IMR-90 (cell line): Measurements from ENCODE around the gene EEF1G. TPM values are rescaled to one million over a fixed set of nuclear protein-coding genes. Genes with fewer than 3 reads are reported as not detected.
A peak's percentile ranks its signal among the peaks of the same experiment; 100 is the strongest.

Experiments
- ATAC-seq: fragments of 200-7000 bp; cut with Tn5 transposase; 2 replicates; pipeline ENCODE4 v1.9.1; 2020; ENCODE audit warnings: low read depth, mild to moderate bottlenecking, moderate library complexity
- BruUV-seq: library from RNA; stranded (reverse); fragments of 400-500 nt; replicated peaks from 2 replicates; lab custom pipeline; 2021; lab: Mats Ljungman, UMichigan
- CTCF ChIA-PET: fragments of 300-600 bp; formaldehyde crosslinking; extraction: SDS; loops from one replicate; lab custom pipeline; 2021; ENCODE audit warnings: antibody characterized with exemption; lab: Yijun Ruan, JAX
- POLR2A ChIA-PET: fragments of 300-600 bp; sonication (Branson Sonifier 250); formaldehyde crosslinking; loops from one replicate; lab custom pipeline; 2022; ENCODE audit warnings: antibody characterized with exemption; ENCODE audit not compliant: unreplicated experiment; lab: Charles Lee
- DNase-seq: peaks from one replicate; pipeline ENCODE4 v3.0.0; 2013
- H2AFZ ChIP-seq: replicated peaks from 2 replicates; pipeline ENCODE3; 2013; ENCODE audit warnings: low read length, mild to moderate bottlenecking; ENCODE audit not compliant: poor library complexity
- H2AK5ac ChIP-seq: 2 replicates; pipeline ENCODE4 v1.6.1; 2013; ENCODE audit warnings: low read depth, low read length, inconsistent platforms
- H2AK9ac ChIP-seq: replicated peaks from 2 replicates; pipeline ENCODE3; 2013; ENCODE audit warnings: mild to moderate bottlenecking, low read depth, low read length, moderate library complexity; ENCODE audit not compliant: poor library complexity
- H2BK120ac ChIP-seq: 2 replicates; pipeline ENCODE4 v1.6.1; 2013; ENCODE audit warnings: low read depth, low read length, inconsistent platforms
- H2BK15ac ChIP-seq: 3 replicates; pipeline ENCODE4 v1.6.1; 2013; ENCODE audit warnings: low read depth, low read length, inconsistent platforms
- H2BK20ac ChIP-seq: 2 replicates; pipeline ENCODE4 v1.6.1; 2013; ENCODE audit warnings: low read depth, mild to moderate bottlenecking, inconsistent platforms, low read length, moderate library complexity
- H2BK5ac ChIP-seq: 2 replicates; pipeline ENCODE4 v1.6.1; 2013; ENCODE audit warnings: mild to moderate bottlenecking, low read depth, low read length, inconsistent platforms; ENCODE audit not compliant: poor library complexity, severe bottlenecking
- H3K14ac ChIP-seq: replicated peaks from 2 replicates; pipeline ENCODE4 v1.6.1; 2013; ENCODE audit warnings: low read depth, low read length, inconsistent platforms
- H3K18ac ChIP-seq: 2 replicates; pipeline ENCODE4 v1.6.1; 2013; ENCODE audit warnings: low read depth, low read length, control low read depth
- H3K23ac ChIP-seq: 2 replicates; pipeline ENCODE4 v1.6.1; 2013; ENCODE audit warnings: low read depth, low read length, inconsistent platforms
- H3K27ac ChIP-seq: 2 replicates; pipeline ENCODE4 v1.5.1; 2013; ENCODE audit warnings: mild to moderate bottlenecking, control low read depth, low read length; ENCODE audit not compliant: insufficient read depth
- H3K27me3 ChIP-seq: 2 replicates; pipeline ENCODE4 v1.6.1; 2013; ENCODE audit warnings: low read length; ENCODE audit not compliant: control insufficient read depth, insufficient read depth
- H3K36me3 ChIP-seq: 2 replicates; pipeline ENCODE4 v1.6.1; 2013; ENCODE audit warnings: low read length, mixed read lengths; ENCODE audit not compliant: control insufficient read depth, insufficient read depth
- H3K4ac ChIP-seq: 2 replicates; pipeline ENCODE4 v1.6.1; 2013; ENCODE audit warnings: low read depth, low read length, inconsistent platforms
- H3K4me1 ChIP-seq: 2 replicates; pipeline ENCODE4 v1.6.1; 2013; ENCODE audit warnings: low read length, mixed read lengths; ENCODE audit not compliant: control insufficient read depth, insufficient read depth
- H3K4me2 ChIP-seq: 2 replicates; pipeline ENCODE4 v1.6.1; 2013; ENCODE audit warnings: low read depth, mild to moderate bottlenecking, control low read depth, low read length, moderate library complexity
- H3K4me3 ChIP-seq: 2 replicates; pipeline ENCODE4 v1.5.1; 2013; ENCODE audit warnings: low read depth, mild to moderate bottlenecking, control low read depth, low read length, moderate library complexity; ENCODE audit not compliant: insufficient read depth
- H3K56ac ChIP-seq: 2 replicates; pipeline ENCODE4 v1.6.1; 2013; ENCODE audit warnings: low read length, inconsistent platforms; ENCODE audit not compliant: insufficient read depth; ENCODE audit errors: extremely low read depth
- H3K79me1 ChIP-seq, 2 experiments: 2 replicates each; pipeline ENCODE4 v1.6.1; 2013; ENCODE audit warnings: low read length in 2 of 2, inconsistent platforms in 1 of 2, low read depth in 1 of 2
- H3K9ac ChIP-seq: 2 replicates; pipeline ENCODE4 v1.6.1; 2013; ENCODE audit warnings: low read depth, low read length, control low read depth
- H3K9me1 ChIP-seq: 2 replicates; pipeline ENCODE4 v1.6.1; 2013; ENCODE audit warnings: low read length, inconsistent platforms; ENCODE audit not compliant: insufficient read depth
- H3K9me3 ChIP-seq: 2 replicates; pipeline ENCODE4 v1.6.1; 2013; ENCODE audit warnings: low read length; ENCODE audit not compliant: control insufficient read depth, insufficient read depth
- H4K20me1 ChIP-seq: 2 replicates; pipeline ENCODE4 v1.6.1; 2013; ENCODE audit warnings: low read length, inconsistent platforms; ENCODE audit not compliant: insufficient read depth
- H4K5ac ChIP-seq: 2 replicates; pipeline ENCODE4 v1.6.1; 2013; ENCODE audit warnings: mild to moderate bottlenecking, low read depth, low read length, control low read depth
- H4K8ac ChIP-seq, 2 experiments: 2 replicates each; pipeline ENCODE4 v1.6.1; 2013; ENCODE audit warnings: low read depth in 2 of 2, low read length in 2 of 2, control low read depth in 1 of 2, inconsistent platforms in 1 of 2
- H4K91ac ChIP-seq: 2 replicates; pipeline ENCODE4 v1.6.1; 2013; ENCODE audit warnings: low read depth, low read length, inconsistent platforms; ENCODE audit not compliant: insufficient read depth
- BHLHE40 ChIP-seq: fragments of 150-350 bp; IDR thresholded peaks from 2 replicates; pipeline ENCODE4 v1.6.1; 2016; ENCODE audit warnings: mild to moderate bottlenecking, low read depth, low read length
- CEBPB ChIP-seq: IDR thresholded peaks from 2 replicates; pipeline ENCODE4 v1.6.1; 2012; ENCODE audit warnings: low read depth, low read length, improper control_type of control experiment
- FOS ChIP-seq: fragments of 150-350 bp; IDR thresholded peaks from 2 replicates; pipeline ENCODE4 v1.6.1; 2016; ENCODE audit warnings: low read depth, low read length
- MAFK ChIP-seq: IDR thresholded peaks from 2 replicates; pipeline ENCODE4 v1.6.1; 2012; ENCODE audit warnings: low read depth, low read length, improper control_type of control experiment
- MXI1 ChIP-seq: IDR thresholded peaks from 2 replicates; pipeline ENCODE4 v1.6.1; 2012; ENCODE audit warnings: low read depth, mild to moderate bottlenecking, low read length, moderate library complexity, borderline replicate concordance
- NFE2L2 ChIP-seq: fragments of 150-350 bp; IDR thresholded peaks from 2 replicates; pipeline ENCODE4 v1.6.1; 2016; ENCODE audit warnings: low read depth, mild to moderate bottlenecking, low read length
- POLR2A ChIP-seq: IDR thresholded peaks from 2 replicates; pipeline ENCODE4 v1.6.1; 2012; ENCODE audit warnings: mild to moderate bottlenecking, low read depth, low read length
- RAD21 ChIP-seq: IDR thresholded peaks from 2 replicates; pipeline ENCODE4 v1.6.1; 2012; ENCODE audit warnings: low read length, improper control_type of control experiment
- RCOR1 ChIP-seq: IDR thresholded peaks from 2 replicates; pipeline ENCODE4 v1.6.1; 2012; ENCODE audit warnings: mild to moderate bottlenecking, low read length, improper control_type of control experiment; ENCODE audit not compliant: insufficient replicate concordance
- SMC3 ChIP-seq: fragments of 150-350 bp; IDR thresholded peaks from 2 replicates; pipeline ENCODE4 v1.6.1; 2016; ENCODE audit warnings: low read depth, mild to moderate bottlenecking, antibody characterized with exemption, low read length, moderate library complexity
- USF2 ChIP-seq: fragments of 150-350 bp; IDR thresholded peaks from 2 replicates; pipeline ENCODE4 v1.6.1; 2017; ENCODE audit warnings: mild to moderate bottlenecking, antibody characterized with exemption, low read length, low read depth
- WGBS, 2 experiments: methylation state at CpG; one replicate each; pipeline versions ENCODE4 v1.1.5 to v1.1.7; 2013; ENCODE audit warnings: missing lambda C conversion rate in 2 of 2; ENCODE audit not compliant: insufficient read length in 1 of 2; ENCODE audit errors: extremely low coverage in 2 of 2; 5-methylcytosine and 5-hydroxymethylcytosine counted together
- dilution Hi-C: fragments of 300-500 bp; cut with HindIII; formaldehyde crosslinking; loops from one replicate; pipeline ENCODE4 v1.14.3; 2018; ENCODE audit warnings: low sequenced_read_pairs; ENCODE audit not compliant: unreplicated experiment
- in situ Hi-C: fragments of 300-500 bp; cut with MboI; formaldehyde crosslinking; loops from 3 replicates; pipeline ENCODE4 v1.14.3; 2019; ENCODE audit warnings: low sequenced_read_pairs, inconsistent platforms, mixed read lengths
- intact Hi-C: fragments of 100-400 bp; cut with micrococcal nuclease; formaldehyde crosslinking; loops from 2 replicates; pipeline ENCODE4 v1.10.0; 2022
- polyA plus RNA-seq, 3 experiments: library from polyadenylated mRNA; depleted of rRNA; stranded (reverse); fragments of >200 nt; gene quantifications; 2 replicates each; pipeline ENCODE4 v1.2.3, GENCODE V29; 2012; ENCODE audit warnings: low replicate concordance in 1 of 3
- total RNA-seq: library from RNA; depleted of rRNA; stranded (reverse); fragments of >200 nt; gene quantifications from 2 replicates; pipeline ENCODE4 v1.2.3, GENCODE V29; 2012

EEF1G gene
- total and polyA plus RNA-seq, 2 of the 4 experiments (the other 2 are of a cell fraction): 1,684 to 1,857 TPM

DNA sequence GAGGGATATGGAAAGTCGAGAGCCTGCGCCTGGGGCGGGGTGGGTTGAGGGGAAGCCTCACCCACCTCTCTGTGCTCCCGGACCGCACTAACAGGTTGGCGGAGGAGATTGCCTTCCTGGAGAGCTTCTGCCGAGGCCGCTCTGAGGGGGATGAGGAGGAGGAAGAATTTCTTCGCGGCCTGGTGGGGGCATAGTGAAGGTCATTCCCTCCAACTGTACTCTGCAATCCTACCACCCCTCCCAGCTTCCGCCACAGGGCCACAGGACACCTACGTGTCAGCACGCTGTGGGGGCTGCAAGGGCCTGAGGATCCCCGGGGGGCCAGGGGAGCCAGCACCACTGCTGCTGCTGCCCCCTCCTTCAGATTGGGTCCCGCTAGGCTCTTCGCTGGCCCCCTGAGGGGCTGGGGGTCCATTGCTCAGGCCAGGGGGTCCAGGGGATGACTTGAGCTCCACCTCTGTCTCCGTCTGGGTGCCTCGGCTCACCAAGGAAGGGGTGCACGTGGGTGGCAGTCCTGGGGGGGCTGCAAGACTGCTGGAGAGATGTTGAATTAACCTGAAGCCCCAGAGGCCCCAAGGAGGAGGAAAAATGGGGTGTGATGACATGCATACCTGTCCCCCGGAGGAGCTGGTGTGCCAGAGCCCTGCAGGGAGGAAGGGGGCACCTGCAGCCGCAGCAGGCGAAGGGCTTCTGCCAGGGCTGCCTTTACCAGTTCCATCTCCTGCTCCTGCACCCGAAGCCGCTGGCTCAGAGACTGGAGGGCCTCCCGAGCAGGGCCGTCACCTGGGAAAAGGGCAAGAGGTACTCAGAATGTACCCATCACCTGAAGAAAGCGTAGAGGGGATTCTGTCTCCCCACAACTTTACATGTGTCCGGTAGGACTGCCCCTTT, 37.4 kb upstream of the EEF1G start (continued):
- TF ChIP-seq RAD21 (no peak), FOS (no peak), RCOR1 (no peak)

DNA sequence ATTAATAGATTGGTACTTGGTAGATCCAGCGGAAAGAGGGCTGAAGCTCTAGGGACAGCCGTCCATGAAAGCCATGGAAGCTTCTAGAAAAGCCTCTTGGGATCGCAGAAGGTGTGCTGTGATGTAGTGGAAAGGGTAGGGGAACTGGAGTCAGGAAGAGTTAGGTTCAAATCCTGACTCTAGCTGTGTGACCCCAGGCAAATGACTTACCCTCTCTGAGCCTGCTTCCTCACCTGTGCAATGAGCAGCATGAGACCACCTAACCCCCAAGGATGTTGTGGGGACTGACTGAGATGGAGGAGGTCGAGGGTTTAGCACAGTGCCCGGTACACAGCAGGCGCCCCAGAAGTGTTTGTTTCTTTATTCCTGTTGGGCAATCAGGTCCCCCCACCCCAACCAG, 36.7 kb upstream of the EEF1G start:
- ATAC-seq (no peak), DNase-seq (no peak)
- Histone ChIP-seq H3K9me1 (no peaks in the 10 kb centered on the region), H3K18ac (no peak overlapping the region), H3K4me1 (peaks cover 10% of the 10 kb centered on the region), H4K8ac (no peak overlapping the region; a peak in 1 of 4 replicates), H4K5ac (no peak overlapping the region), H2AFZ (no peak overlapping the region), H2BK15ac (no peak overlapping the region), H3K56ac (no peak overlapping the region), H4K91ac (no peak overlapping the region), H3K23ac (0 out of 2 replicates have a peak overlapping the region, but pooled peaks have one; percentile 11), H3K27me3 (no peaks in the 10 kb centered on the region), H2AK9ac (no peak overlapping the region), H3K36me3 (peaks cover 29% of the 10 kb centered on the region), H4K20me1 (peaks cover 11% of the 10 kb centered on the region), H3K4me3 (no peak overlapping the region), H2BK5ac (no peak overlapping the region), H2BK120ac (no peak overlapping the region), H3K4me2 (no peak overlapping the region), H2AK5ac (no peak overlapping the region), H3K9ac (no peak overlapping the region), H3K9me3 (no peaks in the 10 kb centered on the region), H3K27ac (no peak overlapping the region), H2BK20ac (no peak overlapping the region), H3K14ac (no peak overlapping the region), H3K4ac (no peak overlapping the region), H3K79me1 (peaks cover 14 to 21% of the 10 kb centered on the region in 2 experiments; a peak in 3 of 4 replicates)
- in situ Hi-C loops (no loop called here), intact Hi-C loops (loop anchor here (5.0 kb wide), 1 partner anchor 252 kb away; no protein-coding TSS in a partner anchor), dilution Hi-C loops (no loop called here)
- CTCF ChIA-PET: no interaction called here
- TF ChIP-seq FOS: no peak
- no peak for TF ChIP-seq USF2
- TF ChIP-seq BHLHE40: no peak
- TF ChIP-seq MXI1: no peak
- TF ChIP-seq SMC3: no peak
- TF ChIP-seq POLR2A: no peak
- no peak for TF ChIP-seq CEBPB
- no peak for TF ChIP-seq NFE2L2
- TF ChIP-seq MAFK: no peak
- TF ChIP-seq RCOR1: no peak
- TF ChIP-seq RAD21: no peak
- 88% methylated on average over 2 of the region's 6 CpGs; no CpG with 5 or more reads in 1 of the 2 experiments for WGBS, 2 experiments
- no TSS peak for BruUV-seq
- POLR2A ChIA-PET: no interaction called here
